ENCODE results near the gene KRT20.

The KRT20 gene

GRCh38 chr17:40873801-40874200 is 11.2 kb downstream of the KRT20 start:
- H3K4me2 ChIP-seq (ENCODE audit: low read depth, low read length): no peak overlapping the region
- H3K79me2 ChIP-seq (ENCODE audit: low read length): no peaks in the 10 kb centered on the region
- no peak overlapping the region for H3K4me3 ChIP-seq (ENCODE audit: low read length)
- no peaks in the 10 kb centered on the region for H3K9me3 ChIP-seq (replicated peaks; ENCODE audit: insufficient read depth, low read length)
- H3K27ac ChIP-seq (ENCODE audit: low read length): no peak overlapping the region
- TF ChIP-seq EZH2 (optimal IDR thresholded peaks at IDR 0.05; ENCODE audit: low read depth, low read length) (no peak), EZH2phosphoT487 (IDR thresholded peaks at IDR 0.05; ENCODE audit: low read length) (no peak)
- TF ChIP-seq, protein P1, sequence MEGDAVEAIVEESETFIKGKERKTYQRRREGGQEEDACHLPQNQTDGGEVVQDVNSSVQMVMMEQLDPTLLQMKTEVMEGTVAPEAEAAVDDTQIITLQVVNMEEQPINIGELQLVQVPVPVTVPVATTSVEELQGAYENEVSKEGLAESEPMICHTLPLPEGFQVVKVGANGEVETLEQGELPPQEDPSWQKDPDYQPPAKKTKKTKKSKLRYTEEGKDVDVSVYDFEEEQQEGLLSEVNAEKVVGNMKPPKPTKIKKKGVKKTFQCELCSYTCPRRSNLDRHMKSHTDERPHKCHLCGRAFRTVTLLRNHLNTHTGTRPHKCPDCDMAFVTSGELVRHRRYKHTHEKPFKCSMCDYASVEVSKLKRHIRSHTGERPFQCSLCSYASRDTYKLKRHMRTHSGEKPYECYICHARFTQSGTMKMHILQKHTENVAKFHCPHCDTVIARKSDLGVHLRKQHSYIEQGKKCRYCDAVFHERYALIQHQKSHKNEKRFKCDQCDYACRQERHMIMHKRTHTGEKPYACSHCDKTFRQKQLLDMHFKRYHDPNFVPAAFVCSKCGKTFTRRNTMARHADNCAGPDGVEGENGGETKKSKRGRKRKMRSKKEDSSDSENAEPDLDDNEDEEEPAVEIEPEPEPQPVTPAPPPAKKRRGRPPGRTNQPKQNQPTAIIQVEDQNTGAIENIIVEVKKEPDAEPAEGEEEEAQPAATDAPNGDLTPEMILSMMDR (IDR thresholded peaks at IDR 0.05; ENCODE audit: low read length): no peak
- no peaks in the 10 kb centered on the region for H3K27me3 ChIP-seq (replicated peaks; ENCODE audit: insufficient read depth, low read length)
- no peaks in the 10 kb centered on the region for H3K36me3 ChIP-seq (replicated peaks; ENCODE audit: insufficient read depth, low read length)
- H3K9ac ChIP-seq (ENCODE audit: low read length): no peak overlapping the region
- no peaks in the 10 kb centered on the region for H3F3A ChIP-seq (ENCODE audit: insufficient read depth, low read length)
- no peaks in the 10 kb centered on the region for H4K20me1 ChIP-seq (ENCODE audit: insufficient read depth, low read length)
- no peak for DNase-seq
- no peak overlapping the region for H2AFZ ChIP-seq (ENCODE audit: low read length)
- no peaks in the 10 kb centered on the region for H3K9me2 ChIP-seq (replicated peaks; ENCODE audit: insufficient read depth, low read length)
- H3K4me1 ChIP-seq (ENCODE audit: low read length): no peaks in the 10 kb centered on the region

GRCh38 chr17:40873255-40873654 is 11.8 kb downstream of the KRT20 start:
- Histone ChIP-seq H3K27ac (ENCODE audit: low read length) (no peak overlapping the region), H3K9me3 (replicated peaks; ENCODE audit: insufficient read depth, low read length) (no peaks in the 10 kb centered on the region), H3K79me2 (ENCODE audit: low read length) (no peaks in the 10 kb centered on the region), H2AFZ (ENCODE audit: low read length) (no peak overlapping the region), H3K4me3 (ENCODE audit: low read length) (no peak overlapping the region), H3K9me2 (replicated peaks; ENCODE audit: insufficient read depth, low read length) (no peaks in the 10 kb centered on the region), H3K27me3 (replicated peaks; ENCODE audit: insufficient read depth, low read length) (no peaks in the 10 kb centered on the region), H3K4me1 (ENCODE audit: low read length) (no peaks in the 10 kb centered on the region), H3K36me3 (replicated peaks; ENCODE audit: insufficient read depth, low read length) (no peaks in the 10 kb centered on the region), H3K4me2 (ENCODE audit: low read depth, low read length) (no peak overlapping the region), H3F3A (ENCODE audit: insufficient read depth, low read length) (no peaks in the 10 kb centered on the region), H3K9ac (ENCODE audit: low read length) (no peak overlapping the region), H4K20me1 (ENCODE audit: insufficient read depth, low read length) (no peaks in the 10 kb centered on the region)
- TF ChIP-seq EZH2phosphoT487 (IDR thresholded peaks at IDR 0.05; ENCODE audit: low read length) (no peak), EZH2 (optimal IDR thresholded peaks at IDR 0.05; ENCODE audit: low read depth, low read length) (no peak)
- TF ChIP-seq, protein P1 (IDR thresholded peaks at IDR 0.05; ENCODE audit: low read length): no peak
- DNase-seq: no peak

GRCh38 chr17:40872416-40872815 is 12.6 kb downstream of the KRT20 start:
- Histone ChIP-seq H3K9me2 (replicated peaks; ENCODE audit: insufficient read depth, low read length) (no peaks in the 10 kb centered on the region), H3K4me2 (ENCODE audit: low read depth, low read length) (no peak overlapping the region), H2AFZ (ENCODE audit: low read length) (no peak overlapping the region), H3K9ac (ENCODE audit: low read length) (no peak overlapping the region), H4K20me1 (ENCODE audit: insufficient read depth, low read length) (no peaks in the 10 kb centered on the region), H3F3A (ENCODE audit: insufficient read depth, low read length) (no peaks in the 10 kb centered on the region), H3K36me3 (replicated peaks; ENCODE audit: insufficient read depth, low read length) (no peaks in the 10 kb centered on the region), H3K27me3 (replicated peaks; ENCODE audit: insufficient read depth, low read length) (no peaks in the 10 kb centered on the region), H3K9me3 (replicated peaks; ENCODE audit: insufficient read depth, low read length) (no peaks in the 10 kb centered on the region), H3K4me1 (ENCODE audit: low read length) (no peaks in the 10 kb centered on the region), H3K4me3 (ENCODE audit: low read length) (no peak overlapping the region), H3K79me2 (ENCODE audit: low read length) (no peaks in the 10 kb centered on the region), H3K27ac (ENCODE audit: low read length) (no peak overlapping the region)
- no peak for DNase-seq
- TF ChIP-seq, protein P1 (IDR thresholded peaks at IDR 0.05; ENCODE audit: low read length): no peak
- TF ChIP-seq EZH2 (optimal IDR thresholded peaks at IDR 0.05; ENCODE audit: low read depth, low read length) (no peak), EZH2phosphoT487 (IDR thresholded peaks at IDR 0.05; ENCODE audit: low read length) (no peak)

All from MM.1S (cell line).